ENCODE measurements around the gene RAB30.
"Not testable (repeated sequence)": the region's sequence is repeated elsewhere in the genome, so short reads cannot be mapped to it uniquely, and the experiment has no call there.

Gene RAB30

GRCh38 chr11:82943430-82943829 is 128.3 kb downstream of the RAB30 start:
- DNase-seq (ENCODE audit: low read depth) = not testable (repeated sequence)

GRCh38 chr11:82942376-82942775 is 129.3 kb downstream of the RAB30 start:
- no peak for DNase-seq (ENCODE audit: low read depth)

GRCh38 chr11:82939456-82939855 is 132.2 kb downstream of the RAB30 start:
- DNase-seq (ENCODE audit: low read depth) = no peak

- no peak for DNase-seq (ENCODE audit: low read depth)
Measured at GRCh38 chr11:82937554-82937953, 134.1 kb downstream of the RAB30 start.

- DNase-seq (ENCODE audit: low read depth) = no peak
Measured at GRCh38 chr11:82936261-82936660, 135.4 kb downstream of the RAB30 start.

GRCh38 chr11:82932564-82932963 is 139.1 kb downstream of the RAB30 start:
- DNase-seq (ENCODE audit: low read depth) = no peak

GRCh38 chr11:82930734-82931133 is 141.0 kb downstream of the RAB30 start:
- no peak for DNase-seq (ENCODE audit: low read depth)

- DNase-seq (ENCODE audit: low read depth) = no peak
Measured at GRCh38 chr11:82930229-82930628, 141.5 kb downstream of the RAB30 start.

- no peak for DNase-seq (ENCODE audit: low read depth)
Measured at GRCh38 chr11:82929121-82929520, 142.6 kb downstream of the RAB30 start.

- DNase-seq (ENCODE audit: low read depth) = peak; percentile 17
Measured at GRCh38 chr11:82927264-82927880, 144.3 kb downstream of the RAB30 start.

- DNase-seq (ENCODE audit: low read depth) = no peak
Measured at GRCh38 chr11:82924522-82925224, 147.0 kb downstream of the RAB30 start.
